ENCODE measurements around the gene SRGAP2B.
"Not testable (repeated sequence)": the region's sequence is repeated elsewhere in the genome, so short reads cannot be mapped to it uniquely, and the experiment has no call there.

DNA sequence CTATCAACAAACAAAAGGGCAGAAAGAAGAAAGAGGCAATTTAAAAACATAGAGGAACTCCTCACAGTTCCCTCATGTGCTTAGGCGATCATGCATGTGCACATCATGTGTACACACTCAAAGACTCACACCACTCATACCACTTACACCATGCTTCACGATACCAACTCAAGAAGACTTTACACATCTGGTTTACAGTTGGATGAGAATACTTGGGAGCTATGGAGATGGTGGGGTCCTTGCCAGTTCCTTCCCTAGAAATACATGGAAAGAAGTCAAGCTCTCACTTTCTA is 96.2 kb downstream of the SRGAP2B start:
- TF ChIP-seq ZNF184 (tag by site-specific recombination; IDR thresholded peaks at IDR 0.05); ZBTB17 (tag by site-specific recombination; IDR thresholded peaks at IDR 0.05); ZNF555 (tag by site-specific recombination; conservative IDR thresholded peaks at IDR 0.05); ZNF843 (tag by site-specific recombination; IDR thresholded peaks at IDR 0.05); ZNF140 (tag by site-specific recombination; IDR thresholded peaks at IDR 0.05); BCL11A (tag by site-specific recombination; IDR thresholded peaks at IDR 0.05; ENCODE audit: low read depth): not testable (repeated sequence)
- TF ChIP-seq, protein P1, sequence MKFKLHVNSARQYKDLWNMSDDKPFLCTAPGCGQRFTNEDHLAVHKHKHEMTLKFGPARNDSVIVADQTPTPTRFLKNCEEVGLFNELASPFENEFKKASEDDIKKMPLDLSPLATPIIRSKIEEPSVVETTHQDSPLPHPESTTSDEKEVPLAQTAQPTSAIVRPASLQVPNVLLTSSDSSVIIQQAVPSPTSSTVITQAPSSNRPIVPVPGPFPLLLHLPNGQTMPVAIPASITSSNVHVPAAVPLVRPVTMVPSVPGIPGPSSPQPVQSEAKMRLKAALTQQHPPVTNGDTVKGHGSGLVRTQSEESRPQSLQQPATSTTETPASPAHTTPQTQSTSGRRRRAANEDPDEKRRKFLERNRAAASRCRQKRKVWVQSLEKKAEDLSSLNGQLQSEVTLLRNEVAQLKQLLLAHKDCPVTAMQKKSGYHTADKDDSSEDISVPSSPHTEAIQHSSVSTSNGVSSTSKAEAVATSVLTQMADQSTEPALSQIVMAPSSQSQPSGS (tag by site-specific recombination; IDR thresholded peaks at IDR 0.05; ENCODE audit: low read depth) = not testable (repeated sequence)
- TF ChIP-seq, protein P2, sequence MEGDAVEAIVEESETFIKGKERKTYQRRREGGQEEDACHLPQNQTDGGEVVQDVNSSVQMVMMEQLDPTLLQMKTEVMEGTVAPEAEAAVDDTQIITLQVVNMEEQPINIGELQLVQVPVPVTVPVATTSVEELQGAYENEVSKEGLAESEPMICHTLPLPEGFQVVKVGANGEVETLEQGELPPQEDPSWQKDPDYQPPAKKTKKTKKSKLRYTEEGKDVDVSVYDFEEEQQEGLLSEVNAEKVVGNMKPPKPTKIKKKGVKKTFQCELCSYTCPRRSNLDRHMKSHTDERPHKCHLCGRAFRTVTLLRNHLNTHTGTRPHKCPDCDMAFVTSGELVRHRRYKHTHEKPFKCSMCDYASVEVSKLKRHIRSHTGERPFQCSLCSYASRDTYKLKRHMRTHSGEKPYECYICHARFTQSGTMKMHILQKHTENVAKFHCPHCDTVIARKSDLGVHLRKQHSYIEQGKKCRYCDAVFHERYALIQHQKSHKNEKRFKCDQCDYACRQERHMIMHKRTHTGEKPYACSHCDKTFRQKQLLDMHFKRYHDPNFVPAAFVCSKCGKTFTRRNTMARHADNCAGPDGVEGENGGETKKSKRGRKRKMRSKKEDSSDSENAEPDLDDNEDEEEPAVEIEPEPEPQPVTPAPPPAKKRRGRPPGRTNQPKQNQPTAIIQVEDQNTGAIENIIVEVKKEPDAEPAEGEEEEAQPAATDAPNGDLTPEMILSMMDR (tag by site-specific recombination; IDR thresholded peaks at IDR 0.05) = not testable (repeated sequence)

Measured in HEK293 (cell line).